Activated T-helper 9 cell treated with anti-CD3 and anti-CD28 coated beads, Interleukin-2, amount 50 U/mL, for 16 hours (primary cell): ENCODE data around the gene PLXNA1.

ENCODE experiments used
- DNase-seq: peaks from one replicate; pipeline ENCODE4 v3.0.0-alpha.2; 2020; ENCODE audit warnings: low read depth

The PLXNA1 gene

GRCh38 chr3:127002195-127003174, 19.6 kb downstream of the PLXNA1 start:
- DNase-seq: no peak

GRCh38 chr3:127003175-127003555, 20.2 kb downstream of the PLXNA1 start:
- no peak for DNase-seq

GRCh38 chr3:127003601-127004280, 20.8 kb downstream of the PLXNA1 start:
- no peak for DNase-seq

GRCh38 chr3:127004641-127005397, 21.9 kb downstream of the PLXNA1 start:
- no peak for DNase-seq

- DNase-seq: no peak
Measured at GRCh38 chr3:127005864-127006500, 23.1 kb downstream of the PLXNA1 start.

- DNase-seq: no peak
Measured at GRCh38 chr3:127006781-127007436, 24.0 kb downstream of the PLXNA1 start.

- no peak for DNase-seq
Measured at GRCh38 chr3:127008236-127008635, 25.3 kb downstream of the PLXNA1 start.

GRCh38 chr3:127009531-127009930, 26.6 kb downstream of the PLXNA1 start:
- no peak for DNase-seq

- DNase-seq: no peak
Measured at GRCh38 chr3:127011270-127011992, 28.5 kb downstream of the PLXNA1 start.

- no peak for DNase-seq
Measured at GRCh38 chr3:127012091-127012490, 29.2 kb downstream of the PLXNA1 start.

- DNase-seq: no peak
Measured at GRCh38 chr3:127013181-127013580, 30.3 kb downstream of the PLXNA1 start.

GRCh38 chr3:127013758-127014535, 31.0 kb downstream of the PLXNA1 start:
- no peak for DNase-seq

GRCh38 chr3:127014536-127015281, 31.8 kb downstream of the PLXNA1 start:
- DNase-seq: no peak

GRCh38 chr3:127015282-127016042, 32.5 kb downstream of the PLXNA1 start:
- no peak for DNase-seq

GRCh38 chr3:127016043-127016343, 33.1 kb downstream of the PLXNA1 start:
- no peak for DNase-seq

- DNase-seq: no peak
Measured at GRCh38 chr3:127016461-127016860, 33.5 kb downstream of the PLXNA1 start.

GRCh38 chr3:127017229-127017628, 34.3 kb downstream of the PLXNA1 start:
- no peak for DNase-seq

- no peak for DNase-seq
Measured at GRCh38 chr3:127017781-127018180, 34.9 kb downstream of the PLXNA1 start.
